HepG2 (cell line): ENCODE data around the gene PLRG1. TPM values are rescaled to one million over a fixed set of nuclear protein-coding genes. Genes with fewer than 3 reads are reported as not detected.

ENCODE experiments used
- ATAC-seq: fragments of 200-7000 bp; cut with Tn5 transposase; 3 replicates; pipeline ENCODE4 v1.9.1; 2020; ENCODE audit warnings: mild to moderate bottlenecking, moderate library complexity
- BruUV-seq: library from RNA; stranded (reverse); fragments of 400-500 nt; replicated peaks from 2 replicates; lab custom pipeline; 2021; lab: Mats Ljungman, UMichigan
- CTCF ChIA-PET: fragments of 300-600 bp; formaldehyde crosslinking; extraction: SDS; loops from one replicate; lab custom pipeline; 2021; ENCODE audit warnings: low total read pairs, inconsistent platforms, low intra/inter-chr PET ratio; lab: Yijun Ruan, JAX
- POLR2A ChIA-PET: fragments of 350-600 bp; sonication (Branson Sonifier 250); formaldehyde crosslinking; loops from one replicate; lab custom pipeline; 2020; ENCODE audit warnings: antibody characterized with exemption, inconsistent platforms; lab: Yijun Ruan, JAX
- DNase-seq: peaks from one replicate; pipeline ENCODE4 v3.0.0-alpha.2; 2015; ENCODE audit warnings: low spot score
- FAIRE-seq: peaks from 3 replicates; lab custom pipeline; 2011; peaks lifted over from hg19 to GRCh38; lab: Jason Lieb, UNC
- H2AFZ ChIP-seq: one replicate; pipeline ENCODE4 v1.6.1; 2011; ENCODE audit warnings: low read length, inconsistent platforms
- H3K27ac ChIP-seq: fragments of 300-600 bp; 3 replicates; pipeline ENCODE4 v1.8.0; 2011; ENCODE audit warnings: mixed run types, mild to moderate bottlenecking, mixed read lengths, low read length, inconsistent platforms; ENCODE audit not compliant: insufficient read depth; ENCODE audit errors: extremely low read length
- H3K27me3 ChIP-seq, 2 experiments: fragments of 200-600 bp in 1 of 2; 2 replicates in 1 of 2; 3 replicates in 1 of 2; pipeline versions ENCODE4 v1.6.0 to v1.8.0; 2011; ENCODE audit warnings: low read length in 2 of 2, mild to moderate bottlenecking in 2 of 2, moderate library complexity in 2 of 2, inconsistent platforms in 1 of 2; ENCODE audit not compliant: insufficient read depth in 2 of 2, control insufficient read depth in 1 of 2
- H3K36me3 ChIP-seq, 2 experiments: fragments of 200-600 bp in 1 of 2; replicated peaks in 1 of 2; 2 replicates in 1 of 2; 3 replicates in 1 of 2; pipeline versions ENCODE4 v1.5.1 to v1.8.0; 2011; ENCODE audit warnings: low read length in 2 of 2, inconsistent platforms in 1 of 2; ENCODE audit not compliant: insufficient read depth in 2 of 2, control insufficient read depth in 1 of 2
- H3K4me1 ChIP-seq: 2 replicates; pipeline ENCODE4 v1.5.1; 2012; ENCODE audit warnings: low read length, inconsistent platforms; ENCODE audit not compliant: insufficient read depth
- H3K4me2 ChIP-seq: 2 replicates; pipeline ENCODE4 v1.6.0; 2011; ENCODE audit warnings: low read depth, low read length, inconsistent platforms
- H3K4me3 ChIP-seq, 3 experiments: fragments of 200-600 bp in 1 of 3; sonication (generic), shearing (Covaris generic) in 1 of 3; replicated peaks in 1 of 3; 2 replicates each; pipeline ENCODE4 v1.5.1; 2011 to 2016; ENCODE audit warnings: low read length in 3 of 3, inconsistent platforms in 2 of 3, low read depth in 2 of 3, mild to moderate bottlenecking in 2 of 3, control low read depth in 1 of 3, mixed read lengths in 1 of 3; ENCODE audit not compliant: insufficient read depth in 1 of 3
- H3K79me2 ChIP-seq: one replicate; pipeline ENCODE4 v1.6.1; 2011; ENCODE audit warnings: low read length, inconsistent platforms; ENCODE audit not compliant: insufficient read depth
- H3K9ac ChIP-seq: 2 replicates; pipeline ENCODE4 v1.6.0; 2011; ENCODE audit warnings: mild to moderate bottlenecking, low read depth, low read length, inconsistent platforms; ENCODE audit not compliant: insufficient read depth
- H3K9me3 ChIP-seq: 2 replicates; pipeline ENCODE4 v1.5.1; 2012; ENCODE audit warnings: mild to moderate bottlenecking, low read length
- H4K20me1 ChIP-seq: 2 replicates; pipeline ENCODE4 v1.6.0; 2011; ENCODE audit warnings: inconsistent platforms, mild to moderate bottlenecking, low read length, moderate library complexity; ENCODE audit not compliant: insufficient read depth
- FOXP4 ChIP-seq: sonication (generic); formaldehyde crosslinking; IDR thresholded peaks from 2 replicates; pipeline ENCODE4 v1.4.0; 2020; ENCODE audit warnings: missing genetic modification reagents
- GABPA ChIP-seq, 2 experiments: IDR thresholded peaks; 2 replicates each; pipeline ENCODE4 v1.6.1; 2011 to 2016; ENCODE audit warnings: low read depth in 2 of 2, low read length in 1 of 2, missing biosample characterization in 1 of 2, missing genetic modification characterization in 1 of 2
- HNF4G ChIP-seq, 2 experiments: sonication (generic) in 1 of 2; formaldehyde crosslinking in 1 of 2; IDR thresholded peaks; 2 replicates each; pipeline versions ENCODE4 v1.4.0 to v1.6.1; 2011 to 2020; ENCODE audit warnings: borderline replicate concordance in 2 of 2, low read depth in 2 of 2, mild to moderate bottlenecking in 2 of 2, low read length in 1 of 2, missing genetic modification reagents in 1 of 2, moderate library complexity in 1 of 2
- MED13 ChIP-seq: sonication (generic); formaldehyde crosslinking; IDR thresholded peaks from 2 replicates; pipeline ENCODE4 v1.5.0; 2020; ENCODE audit warnings: missing genetic modification reagents
- MIXL1 ChIP-seq: IDR thresholded peaks from 2 replicates; pipeline ENCODE4 v1.6.1; 2016
- NFKBIZ ChIP-seq: IDR thresholded peaks from 2 replicates; pipeline ENCODE4 v1.6.1; 2018; ENCODE audit warnings: missing genetic modification reagents, missing compliant biosample characterization
- PAF1 ChIP-seq: IDR thresholded peaks from 2 replicates; pipeline ENCODE4 v1.6.1; 2016; ENCODE audit warnings: missing genetic modification reagents, missing compliant biosample characterization
- RBFOX2 ChIP-seq: fragments of 200-400 bp; formaldehyde crosslinking; IDR thresholded peaks from 2 replicates; pipeline ENCODE4 v1.6.1; 2017; ENCODE audit warnings: low read depth, mild to moderate bottlenecking, low read length
- RCOR2 ChIP-seq: IDR thresholded peaks from 2 replicates; pipeline ENCODE4 v1.6.1; 2016; ENCODE audit warnings: missing biosample characterization, missing genetic modification reagents
- SALL2 ChIP-seq: sonication (generic); formaldehyde crosslinking; IDR thresholded peaks from 2 replicates; pipeline ENCODE4 v1.8.1; 2023; ENCODE audit warnings: mild to moderate bottlenecking, missing genetic modification reagents, inconsistent platforms
- SP5 ChIP-seq: IDR thresholded peaks from 2 replicates; pipeline ENCODE4 v1.6.1; 2016; ENCODE audit warnings: low read depth, borderline replicate concordance
- ZNF275 ChIP-seq: sonication (generic); formaldehyde crosslinking; IDR thresholded peaks from 2 replicates; pipeline ENCODE4 v1.8.0; 2022; ENCODE audit warnings: missing genetic modification reagents, mild to moderate bottlenecking, inconsistent platforms, borderline replicate concordance
- ZNF878 ChIP-seq: sonication (generic); formaldehyde crosslinking; IDR thresholded peaks from 2 replicates; pipeline ENCODE4 v1.8.1; 2023; ENCODE audit warnings: mild to moderate bottlenecking, missing genetic modification reagents, moderate library complexity
- WGBS: methylation state at CpG from one replicate; pipeline ENCODE4 v1.1.6; 2017; ENCODE audit warnings: low lambda C conversion rate; 5-methylcytosine and 5-hydroxymethylcytosine counted together
- in situ Hi-C: cut with HindIII; loops from 2 replicates; pipeline ENCODE4 v1.10.0; 2017; ENCODE audit warnings: low pct_unique_long_range_greater_than_20kb; ENCODE audit not compliant: extremely low pct_ligation_motif_present
- intact Hi-C: fragments of 100-400 bp; cut with micrococcal nuclease; formaldehyde crosslinking; loops from one replicate; pipeline ENCODE4 v1.10.0; 2022; ENCODE audit not compliant: unreplicated experiment
- polyA plus RNA-seq, 8 experiments: library from polyadenylated mRNA; depleted of rRNA in 3 of 8; stranded (reverse) in 7 of 8; unstranded in 1 of 8; fragments of >200 nt; fragmentation: Illumina TruSeq in 4 of 8; extraction: Trizol in 4 of 8; gene quantifications; 2 replicates each; pipeline versions ENCODE4 v1.2.1 to v1.2.3, GENCODE V29; 2011 to 2016; ENCODE audit warnings: low read depth in 4 of 8, missing spikeins in 1 of 8, mixed read lengths in 1 of 8; ENCODE audit not compliant: insufficient read depth in 1 of 8
- total RNA-seq, 5 experiments: library from RNA; depleted of rRNA; stranded (reverse); fragments of >200 nt; fragmentation: Illumina TruSeq; extraction: Trizol; gene quantifications; 2 replicates each; pipeline ENCODE4 v1.2.3, GENCODE V29; 2016; ENCODE audit warnings: low read depth in 1 of 5

Gene PLRG1
- total and polyA plus RNA-seq, 2 of the 13 experiments (the other 11 are each of a cell fraction or from before 2014, with no cell fraction given), result 77.3 to 110 TPM

GRCh38 chr4:154565704-154566103 lies 15.5 kb upstream of the PLRG1 start:
- 99% methylated on average over 6 of the region's 6 CpGs for WGBS
- H2AFZ ChIP-seq, result no peak overlapping the region
- no peak for TF ChIP-seq FOXP4 (CRISPR knock-in tag)
- peak; percentile 58; the same call in 1 of the 2 replicates for TF ChIP-seq RBFOX2
- H3K4me3 ChIP-seq, result no peak overlapping the region
- FAIRE-seq, result no peak
- ATAC-seq, result no peak
- no peak overlapping the region for H3K9ac ChIP-seq
- intact Hi-C loops (loop anchor here (1.0 kb wide), 1 partner anchor 27 kb away; no protein-coding TSS in a partner anchor), in situ Hi-C loops (no loop called here)
- H3K4me2 ChIP-seq, result no peak overlapping the region
- H3K36me3 ChIP-seq, result peaks cover 0 to 4% of the 10 kb centered on the region in 2 experiments; a peak in 1 of 5 replicates
- no peaks in the 10 kb centered on the region; a peak in 1 of 5 replicates for H3K27me3 ChIP-seq
- no peak for DNase-seq
- H3K27ac ChIP-seq, result no peak overlapping the region
- peaks cover 8% of the 10 kb centered on the region for H3K79me2 ChIP-seq
- no TSS peak for BruUV-seq
- no peaks in the 10 kb centered on the region for H4K20me1 ChIP-seq
- POLR2A ChIA-PET, result interaction anchor here (1.2 to 2.2 kb wide), 4 partner anchors 20 to 52 kb away, joined by 3 to 12 read pairs (median 8); partner anchors contain the start of gene FGG
- CTCF ChIA-PET, result no interaction called here
- no peaks in the 10 kb centered on the region for H3K9me3 ChIP-seq
- peaks cover 32% of the 10 kb centered on the region for H3K4me1 ChIP-seq

- no peaks in the 10 kb centered on the region for H4K20me1 ChIP-seq
- FAIRE-seq (no peak), DNase-seq (no peak), ATAC-seq (no peak)
- intact Hi-C loops (no loop called here), in situ Hi-C loops (no loop called here)
- no peak overlapping the region for H2AFZ ChIP-seq
- TF ChIP-seq ZNF878 (CRISPR knock-in tag) (no peak), MIXL1 (no peak), GABPA (IDR thresholded peaks at IDR 0.05; ENCODE audit: low read depth, low read length) (no peak), GABPA (CRISPR knock-in tag; IDR thresholded peaks at IDR 0.05; ENCODE audit: low read depth) (no peak), PAF1 (CRISPR knock-in tag) (no peak), HNF4G (IDR thresholded peaks at IDR 0.05; ENCODE audit: borderline replicate concordance, low read depth, low read length) (no peak), HNF4G (CRISPR knock-in tag; IDR thresholded peaks at IDR 0.05; ENCODE audit: borderline replicate concordance, low read depth) (no peak), SP5 (CRISPR knock-in tag) (no peak), SALL2 (no peak), NFKBIZ (CRISPR knock-in tag) (no peak), MED13 (CRISPR knock-in tag) (no peak), RCOR2 (CRISPR knock-in tag) (no peak), ZNF275 (CRISPR knock-in tag) (no peak)
- no peak overlapping the region for H3K27ac ChIP-seq
- H3K9me3 ChIP-seq, result no peaks in the 10 kb centered on the region
- peak overlapping the region; percentile 14 to 35 (median 25); a peak in 4 of 6 replicates for H3K4me3 ChIP-seq
- no peaks in the 10 kb centered on the region; a peak in 1 of 5 replicates for H3K27me3 ChIP-seq
- ChIA-PET CTCF (no interaction called here), POLR2A (interaction anchor here (0.9 to 2.1 kb wide), 4 partner anchors 22 to 48 kb away, joined by 3 to 12 read pairs (median 4); partner anchors contain the start of gene FGG)
- peaks cover 8% of the 10 kb centered on the region for H3K79me2 ChIP-seq
- H3K9ac ChIP-seq, result no peak overlapping the region
- BruUV-seq, result no TSS peak
- peaks cover 46% of the 10 kb centered on the region for H3K4me1 ChIP-seq
- 95% methylated on average over 1 of the region's 1 CpG for WGBS
- no peak overlapping the region for H3K4me2 ChIP-seq
- H3K36me3 ChIP-seq, result no peaks in the 10 kb centered on the region; a peak in 1 of 5 replicates
Observed at GRCh38 chr4:154564311-154564710, 14.1 kb upstream of the PLRG1 start.
